Measurements from ENCODE around the gene ACY1. TPM values are rescaled to one million over a fixed set of nuclear protein-coding genes. Genes with fewer than 3 reads are reported as not detected.

Gene ACY1
- polyA plus RNA-seq, 1 of the 3 experiments (the other 2 are of a cell fraction): 93.0 TPM

GRCh38 chr3:51934991-51935885 lies 48.1 kb upstream of the ACY1 start:
- Histone ChIP-seq H3K4me1 (ENCODE audit: control insufficient read depth in 1 of 2, insufficient read depth in 2 of 2, low read depth in 1 of 2, low read length in 1 of 2) (no peaks in the 10 kb centered on the region; a peak in 1 of 4 replicates), H3K27me3 (ENCODE audit: insufficient read depth) (no peaks in the 10 kb centered on the region), H3K4me3 (ENCODE audit: low read depth in 2 of 2, low read length in 1 of 2) (no peak overlapping the region), H4K20me1 (ENCODE audit: insufficient read depth) (0 out of 2 replicates have a peak, but pooled peaks cover 6% of the 10 kb centered on the region), H3K79me2 (ENCODE audit: insufficient read depth) (peaks cover 19% of the 10 kb centered on the region), H3K27ac (ENCODE audit: low read depth in 2 of 2, low read length in 1 of 2) (no peak overlapping the region), H3K36me3 (replicated peaks in 1 of 2; ENCODE audit: control insufficient read depth in 1 of 2, insufficient read depth in 2 of 2, low read length in 1 of 2) (peaks cover 0 to 60% of the 10 kb centered on the region in 2 experiments), H3F3A (replicated peaks; ENCODE audit: insufficient read depth) (no peaks in the 10 kb centered on the region), H3K4me2 (no peak overlapping the region), H3K9ac (no peak overlapping the region), H3K9me2 (no peaks in the 10 kb centered on the region), H3K9me3 (no peaks in the 10 kb centered on the region), H2AFZ (ENCODE audit: low read depth) (no peak overlapping the region)
- POLR2A ChIA-PET: no interaction called here
- TF ChIP-seq RFX5 (IDR thresholded peaks at IDR 0.05; ENCODE audit: low read length): no peak
- TF ChIP-seq FOSL2 (IDR thresholded peaks at IDR 0.05; ENCODE audit: borderline replicate concordance, low read depth): no peak
- TF ChIP-seq, protein P1, sequence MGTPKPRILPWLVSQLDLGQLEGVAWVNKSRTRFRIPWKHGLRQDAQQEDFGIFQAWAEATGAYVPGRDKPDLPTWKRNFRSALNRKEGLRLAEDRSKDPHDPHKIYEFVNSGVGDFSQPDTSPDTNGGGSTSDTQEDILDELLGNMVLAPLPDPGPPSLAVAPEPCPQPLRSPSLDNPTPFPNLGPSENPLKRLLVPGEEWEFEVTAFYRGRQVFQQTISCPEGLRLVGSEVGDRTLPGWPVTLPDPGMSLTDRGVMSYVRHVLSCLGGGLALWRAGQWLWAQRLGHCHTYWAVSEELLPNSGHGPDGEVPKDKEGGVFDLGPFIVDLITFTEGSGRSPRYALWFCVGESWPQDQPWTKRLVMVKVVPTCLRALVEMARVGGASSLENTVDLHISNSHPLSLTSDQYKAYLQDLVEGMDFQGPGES (IDR thresholded peaks at IDR 0.05; ENCODE audit: low read depth, low read length): no peak
- no peak for TF ChIP-seq EZH2phosphoT487 (IDR thresholded peaks at IDR 0.05; ENCODE audit: borderline replicate concordance, low read depth)
- TF ChIP-seq, protein P2, sequence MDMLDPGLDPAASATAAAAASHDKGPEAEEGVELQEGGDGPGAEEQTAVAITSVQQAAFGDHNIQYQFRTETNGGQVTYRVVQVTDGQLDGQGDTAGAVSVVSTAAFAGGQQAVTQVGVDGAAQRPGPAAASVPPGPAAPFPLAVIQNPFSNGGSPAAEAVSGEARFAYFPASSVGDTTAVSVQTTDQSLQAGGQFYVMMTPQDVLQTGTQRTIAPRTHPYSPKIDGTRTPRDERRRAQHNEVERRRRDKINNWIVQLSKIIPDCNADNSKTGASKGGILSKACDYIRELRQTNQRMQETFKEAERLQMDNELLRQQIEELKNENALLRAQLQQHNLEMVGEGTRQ (IDR thresholded peaks at IDR 0.05; ENCODE audit: borderline replicate concordance, low read depth, low read length): no peak
- TF ChIP-seq TEAD4 (IDR thresholded peaks at IDR 0.05; ENCODE audit: borderline replicate concordance, insufficient read depth): no peak
- TF ChIP-seq YY1 (IDR thresholded peaks at IDR 0.05; ENCODE audit: low read depth): no peak
- TF ChIP-seq USF1 (IDR thresholded peaks at IDR 0.05; ENCODE audit: borderline replicate concordance, low read depth): no peak
- TF ChIP-seq TAF1 (IDR thresholded peaks at IDR 0.05; ENCODE audit: borderline replicate concordance, low read depth, low read length): no peak
- no peak for TF ChIP-seq RXRA (IDR thresholded peaks at IDR 0.05; ENCODE audit: borderline replicate concordance, low read depth)
- TF ChIP-seq SMC3 (IDR thresholded peaks at IDR 0.05; ENCODE audit: low read depth, low read length): no peak
- TF ChIP-seq POLR2AphosphoS5 (IDR thresholded peaks at IDR 0.05; ENCODE audit: low read depth, low read length): no peak
- no peak for TF ChIP-seq ELF1 (IDR thresholded peaks at IDR 0.05)
- TF ChIP-seq EP300 (IDR thresholded peaks at IDR 0.05; ENCODE audit: borderline replicate concordance in 1 of 2, low read depth in 1 of 2, low read length in 1 of 2): no peak
- no peak for TF ChIP-seq FOXM1 (IDR thresholded peaks at IDR 0.05; ENCODE audit: low read depth)
- no peak for DNase-seq
- CTCF ChIA-PET: interaction anchor here (0.6 to 1.5 kb wide), 2 partner anchors 39 to 47 kb away, joined by 3 to 5 read pairs; partner anchors contain the start of gene ABHD14B
- 92% methylated on average over 26 of the region's 28 CpGs for WGBS (ENCODE audit: low lambda C conversion rate)
